GM12873 (cell line): ENCODE measurements around the gene ARHGEF28.

Source experiments
- CTCF ChIP-seq: IDR thresholded peaks from 2 replicates; pipeline ENCODE4 v1.5.1; 2012; ENCODE audit warnings: low read depth, mild to moderate bottlenecking, moderate library complexity, low read length, control low read depth; ENCODE audit not compliant: insufficient read depth; ENCODE audit errors: missing control alignments

ARHGEF28 gene

GRCh38 chr5:73946919-73947602 is 321.1 kb downstream of the ARHGEF28 start:
- TF ChIP-seq CTCF = no peak

DNA sequence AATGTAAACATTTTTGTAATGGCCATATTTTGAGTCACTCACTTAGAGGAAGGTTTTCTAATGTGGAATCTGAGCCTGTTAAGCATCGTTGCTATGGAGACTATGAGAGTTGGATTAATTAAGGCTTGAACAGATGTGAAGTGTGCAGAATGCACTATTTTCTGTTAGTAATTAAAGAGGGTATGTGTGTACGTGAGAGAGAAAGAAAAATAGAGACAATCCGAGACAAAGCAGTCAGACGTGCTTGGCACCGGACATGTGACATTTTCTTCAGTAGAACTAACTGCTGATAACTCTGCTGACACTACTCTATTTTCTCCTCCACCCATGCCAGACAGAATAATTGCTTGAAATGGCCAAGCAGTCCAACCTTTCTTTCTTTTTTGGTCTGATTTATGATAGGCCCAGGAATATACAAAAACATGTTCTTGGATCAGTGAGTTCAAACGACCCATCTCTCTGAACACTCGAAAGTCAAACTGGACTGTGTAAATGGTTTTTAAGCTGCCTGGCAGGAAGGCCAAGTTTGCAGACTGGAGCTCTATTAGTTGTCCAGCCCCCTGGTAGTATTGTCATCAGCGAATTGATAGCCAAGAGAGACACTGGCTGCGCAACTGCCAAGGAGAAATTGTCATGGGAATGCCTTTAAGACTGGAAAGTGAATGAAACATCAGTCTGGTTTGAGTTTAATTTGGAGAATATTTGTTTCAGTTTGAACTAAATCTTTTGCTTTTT is 322.1 kb downstream of the ARHGEF28 start:
- TF ChIP-seq CTCF = no peak

DNA sequence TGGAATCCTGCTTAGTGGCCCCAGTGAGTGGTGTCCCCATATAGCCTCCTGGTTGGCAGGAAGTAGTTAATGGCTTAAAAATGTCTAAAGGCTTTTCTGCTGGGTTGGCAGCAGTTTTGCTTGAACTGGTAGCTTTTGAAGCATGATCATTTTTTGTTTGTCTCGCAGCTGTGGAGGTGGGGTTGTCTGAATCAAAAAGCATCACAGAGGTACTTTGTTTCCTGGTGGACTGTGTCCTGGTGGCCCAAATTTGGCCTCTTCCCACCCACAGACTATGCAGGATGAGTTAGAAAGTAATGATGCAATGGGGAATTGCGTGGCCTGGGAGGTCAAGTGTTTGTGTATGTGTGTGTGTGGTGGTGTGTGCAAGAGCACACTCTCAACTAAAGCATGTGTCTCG is 322.7 kb downstream of the ARHGEF28 start:
- TF ChIP-seq CTCF = no peak

- TF ChIP-seq CTCF = no peak
These were observed 324.5 kb downstream of the ARHGEF28 start for GRCh38 chr5:73950441-73950873.

DNA sequence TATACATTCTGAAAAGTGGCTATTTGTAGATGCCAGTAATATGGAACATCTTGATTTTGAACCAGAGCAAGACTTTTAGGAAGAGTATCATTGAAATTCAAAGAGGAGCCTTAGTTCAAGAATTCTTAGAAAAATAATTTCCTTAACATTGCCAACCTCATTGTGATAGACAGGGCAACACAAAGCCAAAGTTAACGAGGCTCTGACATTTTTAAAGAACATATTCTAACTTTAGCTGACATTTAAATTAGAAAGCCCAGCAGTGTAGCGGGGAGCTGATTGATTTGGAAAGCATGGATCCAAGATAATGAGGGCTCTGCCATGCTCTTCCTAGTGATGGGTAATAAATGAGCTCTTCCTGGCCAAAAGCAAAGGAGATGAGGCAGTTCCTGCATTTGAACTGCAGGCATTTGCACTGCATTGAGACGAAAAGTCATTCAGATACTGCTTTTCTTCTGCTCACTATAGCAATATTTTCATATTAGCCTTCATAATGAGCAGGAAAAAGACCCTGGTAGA is 325.0 kb downstream of the ARHGEF28 start:
- TF ChIP-seq CTCF = no peak

DNA sequence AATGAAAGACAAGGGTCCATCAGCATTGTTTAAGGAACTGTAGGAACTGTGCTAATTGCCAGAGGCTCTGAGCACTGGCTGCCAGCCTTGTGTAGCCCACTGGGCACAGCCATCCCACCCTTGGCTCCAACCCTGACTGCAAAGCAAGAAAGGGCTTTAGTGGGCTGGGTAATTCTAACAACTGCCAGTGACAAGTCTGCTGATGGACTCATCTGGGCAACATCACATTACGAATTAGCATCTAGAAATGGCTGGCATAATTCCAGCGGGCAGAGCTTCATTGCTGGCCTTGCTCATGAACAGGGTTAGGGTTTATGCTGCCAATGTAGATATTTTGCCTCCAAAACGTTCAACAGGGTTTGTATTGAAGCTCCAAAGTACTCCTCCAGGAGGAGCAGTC is 326.9 kb downstream of the ARHGEF28 start:
- no peak for TF ChIP-seq CTCF

DNA sequence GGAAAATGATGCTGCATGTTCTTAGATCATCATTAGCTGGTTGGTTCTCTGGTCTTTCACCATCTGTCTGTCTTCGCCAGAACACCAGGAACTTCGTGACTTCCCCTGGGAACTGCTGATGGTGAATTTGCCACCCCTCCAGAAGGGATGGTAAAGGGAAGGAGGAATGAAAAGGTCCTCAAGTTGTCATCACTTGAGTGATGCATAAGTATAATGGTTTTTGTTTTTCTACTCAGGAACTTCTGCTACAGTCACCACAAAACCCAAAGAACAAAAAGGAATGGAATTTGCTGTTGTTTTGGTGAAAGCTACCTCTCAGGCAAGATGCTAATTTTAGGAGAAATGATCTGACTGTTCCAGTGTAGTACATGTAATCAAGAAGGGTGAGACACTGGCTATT is 328.4 kb downstream of the ARHGEF28 start:
- TF ChIP-seq CTCF = no peak
